SIG-M5 treated with dmso at 0.1 percent for 504 hours (cell line): Measurements from ENCODE around the gene MTHFR.

Experiments
- DNase-seq: peaks from one replicate; lab custom pipeline; 2025; ENCODE audit not compliant: unreplicated experiment; lab: John Stamatoyannopoulos, UW

MTHFR gene

DNA sequence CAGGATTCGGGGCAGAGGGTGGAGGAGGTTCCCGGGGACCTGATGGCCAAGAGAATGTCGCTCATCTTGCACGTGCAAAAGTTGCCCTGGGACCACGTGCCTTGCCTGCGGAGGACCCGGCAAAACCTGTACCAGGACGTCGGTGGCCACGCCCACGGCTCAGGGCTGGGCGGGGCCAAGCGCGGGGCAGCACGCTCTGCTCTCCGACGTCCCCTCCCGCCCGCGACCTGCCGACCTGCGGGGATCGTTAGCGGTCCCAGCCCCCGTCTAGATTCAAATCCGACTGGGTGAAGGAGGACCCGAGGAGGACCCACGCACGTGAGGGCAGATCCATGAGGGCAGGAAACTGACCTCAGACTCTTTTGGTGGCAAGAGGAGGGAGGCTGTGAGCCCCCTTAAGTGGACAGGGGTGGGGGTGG, 43.8 kb downstream of the MTHFR start, which contains the start of gene C1orf167:
TSS of gene C1orf167 (plus strand) at position 206 of the 419 bp plus-strand sequence. CDS start 2,208 bp downstream, outside the sequence.
- no peak for DNase-seq

DNA sequence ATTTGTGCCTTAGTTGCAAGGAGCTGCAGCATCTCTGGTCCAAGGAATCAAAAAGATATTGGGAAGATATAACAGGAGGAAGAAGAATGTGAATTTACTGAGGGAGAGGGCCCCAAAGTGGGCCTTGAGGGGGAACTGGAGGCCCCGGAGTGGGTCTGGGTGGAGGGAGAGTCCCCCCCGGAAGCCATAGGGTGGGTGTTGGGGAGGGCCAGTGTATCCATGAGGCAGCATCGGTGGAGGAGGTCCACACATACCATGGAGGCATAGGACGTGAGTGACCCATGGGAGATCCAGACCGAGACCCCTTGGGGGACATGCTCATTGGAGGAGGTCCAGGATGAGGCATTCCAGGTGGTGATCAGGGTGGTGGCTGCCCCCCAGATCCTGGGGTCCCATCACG, 44.5 kb downstream of the MTHFR start:
- DNase-seq: no peak

DNA sequence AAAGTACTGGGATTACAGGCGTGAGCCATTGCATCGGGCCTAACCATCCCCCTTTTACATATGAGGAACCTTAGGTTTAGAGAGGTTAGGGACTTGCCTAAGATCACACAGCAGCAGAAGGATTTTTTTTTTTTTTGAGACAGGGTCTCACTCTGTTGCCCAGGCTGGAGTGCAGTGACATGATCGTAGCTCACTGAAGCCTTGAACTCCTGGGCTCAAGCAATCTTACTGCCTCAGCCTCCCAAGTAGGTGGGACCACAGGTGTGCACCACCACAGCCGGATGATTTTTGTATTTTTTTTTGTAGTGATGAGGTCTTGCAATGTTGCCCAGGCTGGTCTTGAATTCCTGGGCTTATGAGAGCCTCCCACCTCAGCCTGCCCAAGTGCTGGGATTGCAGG, 46.0 kb downstream of the MTHFR start:
- no peak for DNase-seq

- no peak for DNase-seq
Observed at GRCh38 chr1:11757047-11757446, 48.7 kb downstream of the MTHFR start.

DNA sequence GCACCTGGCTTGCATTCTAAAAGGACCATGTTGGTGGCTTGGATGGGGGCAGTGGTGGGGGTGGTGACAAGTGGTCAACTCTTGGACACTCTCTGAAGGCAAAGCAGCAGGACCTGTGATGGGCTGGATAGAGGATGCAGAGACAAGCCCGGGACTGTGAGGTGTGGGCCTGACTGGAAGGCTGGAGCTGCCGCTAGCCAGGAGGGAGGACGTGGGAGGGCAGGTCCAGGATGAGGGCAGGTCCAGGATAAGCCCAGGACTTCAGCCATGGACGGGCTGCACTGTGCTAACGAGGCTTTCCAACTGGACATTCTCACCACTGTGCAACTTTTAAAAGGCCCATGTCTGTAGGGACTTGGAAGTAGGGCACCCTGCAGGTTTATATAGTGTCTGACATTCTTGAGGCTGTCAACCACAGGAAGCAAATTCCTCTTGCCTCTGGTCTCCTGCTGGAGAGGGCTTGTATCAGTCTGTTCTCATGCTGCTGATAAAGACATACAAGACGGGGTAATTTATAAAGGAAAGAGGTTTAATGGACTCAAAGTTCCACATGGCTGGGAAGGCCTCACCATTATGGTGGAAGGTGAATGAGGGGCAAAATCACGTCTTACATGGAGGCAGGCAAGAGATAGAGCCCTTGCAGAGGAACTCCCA, 52.1 kb downstream of the MTHFR start:
- no peak for DNase-seq

- DNase-seq: no peak
Observed at GRCh38 chr1:11752359-11753088, 53.2 kb downstream of the MTHFR start.

DNA sequence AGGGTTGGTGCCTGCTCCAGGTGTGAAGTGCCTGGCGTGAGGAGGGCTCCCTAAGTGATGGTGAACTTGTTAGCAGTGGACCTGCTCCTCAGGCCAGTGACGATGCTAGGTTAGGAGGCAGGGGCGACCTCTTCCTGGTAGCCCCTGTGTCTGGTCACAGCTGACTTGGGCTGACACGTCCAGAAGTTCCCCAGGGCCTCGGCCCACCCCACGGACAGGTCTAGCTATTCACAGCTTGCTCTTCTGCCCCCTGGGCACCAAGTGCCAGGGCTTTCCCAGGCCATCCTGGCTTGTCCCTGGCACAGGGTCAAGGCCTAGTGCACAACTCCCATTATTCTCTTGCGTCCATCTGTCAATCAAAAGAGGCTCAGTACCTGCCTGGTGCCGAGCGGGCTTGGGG, 54.7 kb downstream of the MTHFR start:
- no peak for DNase-seq

GRCh38 chr1:11749996-11750395, 55.8 kb downstream of the MTHFR start:
- DNase-seq: no peak

GRCh38 chr1:11749203-11749689, 56.5 kb downstream of the MTHFR start:
- peak; percentile 51 for DNase-seq

- DNase-seq: no peak
Observed at GRCh38 chr1:11748294-11749202, 57.2 kb downstream of the MTHFR start.

GRCh38 chr1:11746795-11747487, 58.8 kb downstream of the MTHFR start:
- DNase-seq: no peak

GRCh38 chr1:11746092-11746491, 59.7 kb downstream of the MTHFR start:
- DNase-seq: no peak

- no peak for DNase-seq
Observed at GRCh38 chr1:11744287-11744686, 61.5 kb downstream of the MTHFR start.

- DNase-seq: no peak
Observed at GRCh38 chr1:11741919-11742558, 63.7 kb downstream of the MTHFR start.

GRCh38 chr1:11741482-11741881, 64.3 kb downstream of the MTHFR start:
- no peak for DNase-seq

- DNase-seq: peak; percentile 66
Observed at GRCh38 chr1:11740258-11741192, 65.2 kb downstream of the MTHFR start.

DNA sequence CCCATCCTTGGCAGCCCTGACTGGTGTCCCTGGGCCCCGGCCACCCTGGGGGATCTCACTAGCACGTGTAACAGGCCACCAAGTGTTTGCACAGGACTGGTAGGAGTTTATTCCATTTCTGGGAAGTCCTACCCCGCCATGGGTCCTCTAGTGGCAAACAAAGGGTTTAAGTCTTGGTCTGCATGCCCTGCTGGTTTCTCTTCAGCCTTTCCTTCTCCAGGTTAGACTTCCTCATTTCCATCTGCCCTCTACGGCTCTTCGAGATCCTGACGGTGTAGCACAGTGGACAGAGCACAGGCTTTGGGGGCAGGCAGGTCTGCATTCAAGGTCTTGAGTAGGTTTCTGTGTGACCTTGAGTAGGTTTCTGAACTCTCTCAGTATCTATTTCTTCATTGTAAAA, 67.0 kb downstream of the MTHFR start:
- DNase-seq: peak; percentile 42

DNA sequence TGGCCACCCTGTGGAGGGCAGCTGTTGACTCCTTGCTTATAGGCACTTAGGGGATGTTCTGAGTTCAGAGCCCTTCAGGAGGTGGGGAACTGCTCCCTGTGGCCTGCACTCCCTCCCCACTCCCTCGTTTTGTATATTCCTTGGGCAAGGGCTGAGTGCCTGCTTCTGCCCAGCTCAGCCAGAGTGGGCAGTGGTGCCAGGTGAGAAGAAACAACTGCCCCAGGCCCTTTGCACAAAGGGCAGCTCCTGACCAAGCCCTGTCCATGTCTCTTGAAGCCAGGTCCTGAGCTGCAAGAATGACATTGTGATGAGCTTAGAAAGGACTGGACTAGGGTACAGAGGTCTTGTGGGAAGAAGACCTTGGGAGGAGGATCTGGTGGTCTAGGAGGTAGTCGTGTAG, 67.7 kb downstream of the MTHFR start:
- no peak for DNase-seq
